Liver (tissue), 10 donors: ENCODE measurements around the gene ALKBH2. TPM values are rescaled to one million over a fixed set of nuclear protein-coding genes. Genes with fewer than 3 reads are reported as not detected.

Experiments
- DNase-seq: peaks from one replicate; pipeline ENCODE4 v3.0.0-alpha.2; 2017; ENCODE audit warnings: low spot score
- H3K27ac ChIP-seq, 2 donors: one replicate each; pipeline ENCODE4 v1.7.0; 2013; ENCODE audit warnings: inconsistent platforms in 2 of 2, low read length in 2 of 2, control low read depth in 1 of 2, low read depth in 1 of 2, mild to moderate bottlenecking in 1 of 2
- H3K27me3 ChIP-seq, 4 donors: one replicate each; pipeline versions ENCODE4 v1.6.1 to v1.7.0; 2013; ENCODE audit warnings: low read length in 3 of 4, inconsistent platforms in 1 of 4, mild to moderate bottlenecking in 1 of 4, moderate library complexity in 1 of 4; ENCODE audit not compliant: control insufficient read depth in 4 of 4, insufficient read depth in 4 of 4
- H3K36me3 ChIP-seq, 4 donors: one replicate each; pipeline versions ENCODE4 v1.6.1 to v1.7.0; 2013; ENCODE audit warnings: low read length in 3 of 4, mild to moderate bottlenecking in 3 of 4, low read depth in 1 of 4, moderate library complexity in 1 of 4; ENCODE audit not compliant: control insufficient read depth in 4 of 4, insufficient read depth in 3 of 4
- H3K4me1 ChIP-seq, 4 donors: one replicate each; pipeline versions ENCODE4 v1.6.1 to v1.7.0; 2013; ENCODE audit warnings: low read length in 3 of 4, mild to moderate bottlenecking in 3 of 4, moderate library complexity in 1 of 4; ENCODE audit not compliant: control insufficient read depth in 4 of 4, insufficient read depth in 4 of 4
- H3K4me3 ChIP-seq, 3 donors: one replicate each; pipeline versions ENCODE4 v1.6.1 to v1.7.0; 2013; ENCODE audit warnings: low read length in 3 of 3, control low read depth in 1 of 3, low read depth in 1 of 3, mild to moderate bottlenecking in 1 of 3
- H3K9ac ChIP-seq, 2 donors: one replicate each; pipeline ENCODE4 v1.7.0; 2013; ENCODE audit warnings: low read length in 2 of 2, mild to moderate bottlenecking in 2 of 2, moderate library complexity in 2 of 2, control low read depth in 1 of 2, low read depth in 1 of 2
- H3K9me3 ChIP-seq, 4 donors: one replicate each; pipeline versions ENCODE4 v1.6.1 to v1.7.0; 2013; ENCODE audit warnings: low read length in 3 of 4; ENCODE audit not compliant: control insufficient read depth in 4 of 4
- EGR1 ChIP-seq, 2 donors: IDR thresholded peaks; 2 replicates each; pipeline ENCODE4 v1.6.1; 2016 to 2018; ENCODE audit warnings: antibody characterized with exemption in 2 of 2, low read depth in 2 of 2
- FOXA1 ChIP-seq: IDR thresholded peaks from 2 replicates; pipeline ENCODE4 v1.6.1; 2016; ENCODE audit warnings: antibody characterized with exemption
- FOXA2 ChIP-seq: IDR thresholded peaks from 2 replicates; pipeline ENCODE4 v1.6.1; 2016; ENCODE audit warnings: antibody characterized with exemption
- GABPA ChIP-seq, 2 donors: IDR thresholded peaks in 1 of 2; conservative IDR thresholded peaks in 1 of 2; 2 replicates each; pipeline ENCODE4 v1.6.1; 2016; ENCODE audit warnings: antibody characterized with exemption in 2 of 2, mild to moderate bottlenecking in 1 of 2, moderate library complexity in 1 of 2
- HNF4A ChIP-seq, 2 donors: conservative IDR thresholded peaks; 2 replicates each; pipeline ENCODE4 v1.6.1; 2016; ENCODE audit warnings: antibody characterized with exemption in 2 of 2, mild to moderate bottlenecking in 2 of 2
- HNF4G ChIP-seq: IDR thresholded peaks from 2 replicates; pipeline ENCODE4 v1.6.1; 2016; ENCODE audit warnings: antibody characterized with exemption
- JUND ChIP-seq, 2 donors: IDR thresholded peaks; 2 replicates each; pipeline ENCODE4 v1.6.1; 2016; ENCODE audit warnings: antibody characterized with exemption in 2 of 2
- RXRA ChIP-seq, 2 donors: IDR thresholded peaks; 2 replicates each; pipeline ENCODE4 v1.6.1; 2017 to 2018; ENCODE audit warnings: antibody characterized with exemption in 2 of 2, mild to moderate bottlenecking in 1 of 2
- TAF1 ChIP-seq: conservative IDR thresholded peaks from 2 replicates; pipeline ENCODE4 v1.6.1; 2016; ENCODE audit warnings: antibody characterized with exemption, mild to moderate bottlenecking
- WGBS: extraction: QIAGEN DNeasy Blood & Tissue Kit; methylation state at CpG from one replicate; pipeline ENCODE4 v1.1.7; 2013; 5-methylcytosine and 5-hydroxymethylcytosine counted together
- polyA plus RNA-seq, 2 donors: library from polyadenylated mRNA; stranded (reverse) in 1 of 2; unstranded in 1 of 2; fragments of 200-250 nt in 1 of 2; fragments of >200 nt in 1 of 2; fragmentation: Nextera tagmentation in 1 of 2; extraction: Ambion mirVana in 1 of 2; gene quantifications; one replicate each; pipeline versions ENCODE4 v1.2.1 to v1.2.3, GENCODE V29; 2013 to 2015
- small RNA-seq: library from RNA; depleted of rRNA; stranded (forward); fragments of <200 nt; gene quantifications from one replicate; pipeline ENCODE3, GENCODE V24; 2014
- total RNA-seq, 2 donors: library from RNA; depleted of rRNA; stranded (reverse); fragments of >200 nt; gene quantifications; one replicate each; pipeline ENCODE4 v1.2.3, GENCODE V29; 2014
- TF ChIP-seq, protein P1 (sequence below): fragments of 150-350 bp; IDR thresholded peaks from 2 replicates; pipeline ENCODE4 v1.5.1; 2017; ENCODE audit warnings: improper control_type of control experiment, low read depth, low read length; ENCODE audit not compliant: missing input control
- donor health status: healthy.
- donor health status: healthy.
- donor health status: healthy.
- donor health status: healthy.
- donor health status: healthy.

The ALKBH2 gene
- total and polyA plus RNA-seq, 4 donors, result 6.8 to 24.7 (median 19.9) TPM

GRCh38 chr12:109047081-109047805 lies 46.0 kb downstream of the ALKBH2 start (continued):
- TF ChIP-seq HNF4A (conservative IDR thresholded peaks at IDR 0.05) (no peak), GABPA (IDR thresholded peaks at IDR 0.05 in 1 of 2, conservative IDR thresholded peaks at IDR 0.05 in 1 of 2) (no peak), TAF1 (no peak), EGR1 (IDR thresholded peaks at IDR 0.05; ENCODE audit: low read depth in 2 of 2) (no peak), FOXA2 (no peak), RXRA (IDR thresholded peaks at IDR 0.05) (no peak), HNF4G (no peak)

DNA sequence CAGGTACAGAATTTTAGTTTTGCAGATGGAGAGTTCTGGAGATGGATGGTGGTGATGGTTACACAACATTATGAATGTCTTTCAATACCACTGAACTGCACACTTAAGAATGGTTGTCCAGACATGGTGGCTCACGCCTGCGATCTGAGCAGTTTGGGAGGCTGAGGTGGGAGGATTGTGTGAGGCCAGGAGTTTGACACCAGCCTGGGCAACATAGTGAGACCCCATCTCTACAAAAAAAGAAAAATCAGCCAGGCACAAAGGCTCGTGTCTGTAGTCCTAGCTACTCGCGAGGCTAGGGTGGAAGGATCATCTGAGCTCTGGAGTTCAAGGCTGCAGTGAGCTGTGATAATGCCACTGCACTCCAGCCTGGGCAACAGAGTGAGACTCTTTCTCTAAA lies 49.0 kb downstream of the ALKBH2 start:
- H3K4me1 ChIP-seq, result no peaks in the 10 kb centered on the region
- TF ChIP-seq FOXA1 (no peak), GABPA (IDR thresholded peaks at IDR 0.05 in 1 of 2, conservative IDR thresholded peaks at IDR 0.05 in 1 of 2) (no peak), TAF1 (no peak), JUND (IDR thresholded peaks at IDR 0.05) (no peak)
- TF ChIP-seq, protein P1, sequence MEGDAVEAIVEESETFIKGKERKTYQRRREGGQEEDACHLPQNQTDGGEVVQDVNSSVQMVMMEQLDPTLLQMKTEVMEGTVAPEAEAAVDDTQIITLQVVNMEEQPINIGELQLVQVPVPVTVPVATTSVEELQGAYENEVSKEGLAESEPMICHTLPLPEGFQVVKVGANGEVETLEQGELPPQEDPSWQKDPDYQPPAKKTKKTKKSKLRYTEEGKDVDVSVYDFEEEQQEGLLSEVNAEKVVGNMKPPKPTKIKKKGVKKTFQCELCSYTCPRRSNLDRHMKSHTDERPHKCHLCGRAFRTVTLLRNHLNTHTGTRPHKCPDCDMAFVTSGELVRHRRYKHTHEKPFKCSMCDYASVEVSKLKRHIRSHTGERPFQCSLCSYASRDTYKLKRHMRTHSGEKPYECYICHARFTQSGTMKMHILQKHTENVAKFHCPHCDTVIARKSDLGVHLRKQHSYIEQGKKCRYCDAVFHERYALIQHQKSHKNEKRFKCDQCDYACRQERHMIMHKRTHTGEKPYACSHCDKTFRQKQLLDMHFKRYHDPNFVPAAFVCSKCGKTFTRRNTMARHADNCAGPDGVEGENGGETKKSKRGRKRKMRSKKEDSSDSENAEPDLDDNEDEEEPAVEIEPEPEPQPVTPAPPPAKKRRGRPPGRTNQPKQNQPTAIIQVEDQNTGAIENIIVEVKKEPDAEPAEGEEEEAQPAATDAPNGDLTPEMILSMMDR, result no peak
- H3K9me3 ChIP-seq, result peaks cover 0 to 3% (median 1%) of the 10 kb centered on the region in 4 donors
- no peak overlapping the region for H3K27ac ChIP-seq
- 83% methylated on average over 5 of the region's 5 CpGs for WGBS
- no peaks in the 10 kb centered on the region for H3K27me3 ChIP-seq
- DNase-seq, result no peak
- no peak overlapping the region for H3K4me3 ChIP-seq
- H3K36me3 ChIP-seq, result no peaks in the 10 kb centered on the region
- H3K9ac ChIP-seq, result no peak overlapping the region

Small RNA genes lying within 50 kb of the gene (small RNA-seq; reads per million reads assigned to genes)
- gene RNA5SP372, result not detected

Other genes with a start within 250 kb of the ALKBH2 start
- 1 to 10 TPM; 4.7 to 8.5 TPM for gene SSH1, start 235.9 kb downstream of the ALKBH2 start, total RNA-seq
- gene SSH1, start 235.9 kb downstream of the ALKBH2 start, polyA plus RNA-seq, result 1 to 10 TPM; 4.5 to 5.6 TPM
- 10 to 100 TPM in 1 of 2 donors, under 1 TPM in 1; 0.84 to 28.3 TPM for gene DAO, start 213.4 kb downstream of the ALKBH2 start, total RNA-seq
- gene DAO, start 213.4 kb downstream of the ALKBH2 start, polyA plus RNA-seq, result 10 to 100 TPM; 17.6 to 51.4 TPM
- gene SVOP, start 72.4 kb downstream of the ALKBH2 start, total RNA-seq, result not detected
- under 1 TPM in 1 of 2 donors, not detected in 1; 0.10 TPM for gene SVOP, start 72.4 kb downstream of the ALKBH2 start, polyA plus RNA-seq
- gene USP30, start 40.9 kb downstream of the ALKBH2 start, total RNA-seq, result 10 to 100 TPM in 1 of 2 donors, 1 to 10 TPM in 1; 6.4 to 12.1 TPM
- gene USP30, start 40.9 kb downstream of the ALKBH2 start, polyA plus RNA-seq, result 10 to 100 TPM in 1 of 2 donors, 1 to 10 TPM in 1; 7.8 to 11.0 TPM
- gene UNG, start 4.1 kb upstream of the ALKBH2 start, total RNA-seq, result 10 to 100 TPM in 1 of 2 donors, 1 to 10 TPM in 1; 9.4 to 22.1 TPM
- gene UNG, start 4.1 kb upstream of the ALKBH2 start, polyA plus RNA-seq, result 10 to 100 TPM; 14.1 to 15.7 TPM
- gene ACACB, start 23.1 kb upstream of the ALKBH2 start, total RNA-seq, result 100 to 1,000 TPM in 1 of 2 donors, 10 to 100 TPM in 1; 12.9 to 288 TPM
- gene ACACB, start 23.1 kb upstream of the ALKBH2 start, polyA plus RNA-seq, result 10 to 100 TPM; 46.5 to 57.8 TPM
- gene FOXN4, start 215.8 kb upstream of the ALKBH2 start, total RNA-seq, result not detected
- not detected for gene FOXN4, start 215.8 kb upstream of the ALKBH2 start, polyA plus RNA-seq